Astrocyte of the cerebellum (primary cell): Measurements from ENCODE around the gene SARS1.

ENCODE experiments used
- DNase-seq: peaks from one replicate; pipeline ENCODE4 v3.0.0-alpha.2; 2011; ENCODE audit warnings: low read depth
- H3K4me3 ChIP-seq: 2 replicates; pipeline ENCODE4 v1.5.1; 2011; ENCODE audit warnings: mild to moderate bottlenecking, low read depth, low read length, moderate library complexity
- CTCF ChIP-seq: IDR thresholded peaks from 2 replicates; pipeline ENCODE4 v1.5.1; 2012; ENCODE audit warnings: low read length, low read depth, moderate library complexity, mild to moderate bottlenecking; ENCODE audit errors: missing control alignments
- in situ Hi-C: cut with HindIII; loops from 2 replicates; pipeline ENCODE4 v1.10.0; 2017; ENCODE audit warnings: low sequenced_read_pairs

Gene SARS1

GRCh38 chr1:109225711-109226445 is 12.2 kb downstream of the SARS1 start:
- TF ChIP-seq CTCF: no peak
- in situ Hi-C loops: no loop called here
- H3K4me3 ChIP-seq: no peak overlapping the region
- DNase-seq: no peak

- H3K4me3 ChIP-seq: no peak overlapping the region
- TF ChIP-seq CTCF: no peak
- in situ Hi-C loops: no loop called here
- DNase-seq: peak; percentile 29
Measured at GRCh38 chr1:109228167-109228566, 14.4 kb downstream of the SARS1 start.

GRCh38 chr1:109229531-109230127 is 15.9 kb downstream of the SARS1 start:
- no peak for TF ChIP-seq CTCF
- in situ Hi-C loops: no loop called here
- no peak for DNase-seq
- no peak overlapping the region for H3K4me3 ChIP-seq

GRCh38 chr1:109231066-109231465 is 17.3 kb downstream of the SARS1 start:
- H3K4me3 ChIP-seq: no peak overlapping the region
- no peak for DNase-seq
- TF ChIP-seq CTCF: no peak
- in situ Hi-C loops: no loop called here

- H3K4me3 ChIP-seq: no peak overlapping the region
- in situ Hi-C loops: loop anchor here (5.0 kb wide), 1 partner anchor 33 kb away; no protein-coding TSS in a partner anchor
- no peak for TF ChIP-seq CTCF
- no peak for DNase-seq
Measured at GRCh38 chr1:109235137-109235536, 21.4 kb downstream of the SARS1 start.

- TF ChIP-seq CTCF: no peak
- no peak for DNase-seq
- H3K4me3 ChIP-seq: no peak overlapping the region
- in situ Hi-C loops: loop anchor here (5.0 kb wide), 1 partner anchor 35 kb away; no protein-coding TSS in a partner anchor
Measured at GRCh38 chr1:109237512-109237911, 23.8 kb downstream of the SARS1 start.
